IMR-90 (cell line): Measurements from ENCODE around the gene TXNRD1. TPM values are rescaled to one million over a fixed set of nuclear protein-coding genes. Genes with fewer than 3 reads are reported as not detected.

Source experiments
- ATAC-seq: fragments of 200-7000 bp; cut with Tn5 transposase; 2 replicates; pipeline ENCODE4 v1.9.1; 2020; ENCODE audit warnings: low read depth, mild to moderate bottlenecking, moderate library complexity
- BruUV-seq: library from RNA; stranded (reverse); fragments of 400-500 nt; replicated peaks from 2 replicates; lab custom pipeline; 2021; lab: Mats Ljungman, UMichigan
- CTCF ChIA-PET: fragments of 300-600 bp; formaldehyde crosslinking; extraction: SDS; loops from one replicate; lab custom pipeline; 2021; ENCODE audit warnings: antibody characterized with exemption; lab: Yijun Ruan, JAX
- POLR2A ChIA-PET: fragments of 300-600 bp; sonication (Branson Sonifier 250); formaldehyde crosslinking; loops from one replicate; lab custom pipeline; 2022; ENCODE audit warnings: antibody characterized with exemption; ENCODE audit not compliant: unreplicated experiment; lab: Charles Lee
- DNase-seq: peaks from one replicate; pipeline ENCODE4 v3.0.0; 2013
- H2AFZ ChIP-seq: replicated peaks from 2 replicates; pipeline ENCODE3; 2013; ENCODE audit warnings: low read length, mild to moderate bottlenecking; ENCODE audit not compliant: poor library complexity
- H2AK5ac ChIP-seq: 2 replicates; pipeline ENCODE4 v1.6.1; 2013; ENCODE audit warnings: low read depth, low read length, inconsistent platforms
- H2AK9ac ChIP-seq: replicated peaks from 2 replicates; pipeline ENCODE3; 2013; ENCODE audit warnings: mild to moderate bottlenecking, low read depth, low read length, moderate library complexity; ENCODE audit not compliant: poor library complexity
- H2BK120ac ChIP-seq: 2 replicates; pipeline ENCODE4 v1.6.1; 2013; ENCODE audit warnings: low read depth, low read length, inconsistent platforms
- H2BK15ac ChIP-seq: 3 replicates; pipeline ENCODE4 v1.6.1; 2013; ENCODE audit warnings: low read depth, low read length, inconsistent platforms
- H2BK20ac ChIP-seq: 2 replicates; pipeline ENCODE4 v1.6.1; 2013; ENCODE audit warnings: low read depth, mild to moderate bottlenecking, inconsistent platforms, low read length, moderate library complexity
- H2BK5ac ChIP-seq: 2 replicates; pipeline ENCODE4 v1.6.1; 2013; ENCODE audit warnings: mild to moderate bottlenecking, low read depth, low read length, inconsistent platforms; ENCODE audit not compliant: poor library complexity, severe bottlenecking
- H3K14ac ChIP-seq: replicated peaks from 2 replicates; pipeline ENCODE4 v1.6.1; 2013; ENCODE audit warnings: low read depth, low read length, inconsistent platforms
- H3K18ac ChIP-seq: 2 replicates; pipeline ENCODE4 v1.6.1; 2013; ENCODE audit warnings: low read depth, low read length, control low read depth
- H3K23ac ChIP-seq: 2 replicates; pipeline ENCODE4 v1.6.1; 2013; ENCODE audit warnings: low read depth, low read length, inconsistent platforms
- H3K27ac ChIP-seq: 2 replicates; pipeline ENCODE4 v1.5.1; 2013; ENCODE audit warnings: mild to moderate bottlenecking, control low read depth, low read length; ENCODE audit not compliant: insufficient read depth
- H3K27me3 ChIP-seq: 2 replicates; pipeline ENCODE4 v1.6.1; 2013; ENCODE audit warnings: low read length; ENCODE audit not compliant: control insufficient read depth, insufficient read depth
- H3K36me3 ChIP-seq: 2 replicates; pipeline ENCODE4 v1.6.1; 2013; ENCODE audit warnings: low read length, mixed read lengths; ENCODE audit not compliant: control insufficient read depth, insufficient read depth
- H3K4ac ChIP-seq: 2 replicates; pipeline ENCODE4 v1.6.1; 2013; ENCODE audit warnings: low read depth, low read length, inconsistent platforms
- H3K4me1 ChIP-seq: 2 replicates; pipeline ENCODE4 v1.6.1; 2013; ENCODE audit warnings: low read length, mixed read lengths; ENCODE audit not compliant: control insufficient read depth, insufficient read depth
- H3K4me2 ChIP-seq: 2 replicates; pipeline ENCODE4 v1.6.1; 2013; ENCODE audit warnings: low read depth, mild to moderate bottlenecking, control low read depth, low read length, moderate library complexity
- H3K4me3 ChIP-seq: 2 replicates; pipeline ENCODE4 v1.5.1; 2013; ENCODE audit warnings: low read depth, mild to moderate bottlenecking, control low read depth, low read length, moderate library complexity; ENCODE audit not compliant: insufficient read depth
- H3K56ac ChIP-seq: 2 replicates; pipeline ENCODE4 v1.6.1; 2013; ENCODE audit warnings: low read length, inconsistent platforms; ENCODE audit not compliant: insufficient read depth; ENCODE audit errors: extremely low read depth
- H3K79me1 ChIP-seq, 2 experiments: 2 replicates each; pipeline ENCODE4 v1.6.1; 2013; ENCODE audit warnings: low read length in 2 of 2, inconsistent platforms in 1 of 2, low read depth in 1 of 2
- H3K9ac ChIP-seq: 2 replicates; pipeline ENCODE4 v1.6.1; 2013; ENCODE audit warnings: low read depth, low read length, control low read depth
- H3K9me1 ChIP-seq: 2 replicates; pipeline ENCODE4 v1.6.1; 2013; ENCODE audit warnings: low read length, inconsistent platforms; ENCODE audit not compliant: insufficient read depth
- H3K9me3 ChIP-seq: 2 replicates; pipeline ENCODE4 v1.6.1; 2013; ENCODE audit warnings: low read length; ENCODE audit not compliant: control insufficient read depth, insufficient read depth
- H4K20me1 ChIP-seq: 2 replicates; pipeline ENCODE4 v1.6.1; 2013; ENCODE audit warnings: low read length, inconsistent platforms; ENCODE audit not compliant: insufficient read depth
- H4K5ac ChIP-seq: 2 replicates; pipeline ENCODE4 v1.6.1; 2013; ENCODE audit warnings: mild to moderate bottlenecking, low read depth, low read length, control low read depth
- H4K8ac ChIP-seq, 2 experiments: 2 replicates each; pipeline ENCODE4 v1.6.1; 2013; ENCODE audit warnings: low read depth in 2 of 2, low read length in 2 of 2, control low read depth in 1 of 2, inconsistent platforms in 1 of 2
- H4K91ac ChIP-seq: 2 replicates; pipeline ENCODE4 v1.6.1; 2013; ENCODE audit warnings: low read depth, low read length, inconsistent platforms; ENCODE audit not compliant: insufficient read depth
- BHLHE40 ChIP-seq: fragments of 150-350 bp; IDR thresholded peaks from 2 replicates; pipeline ENCODE4 v1.6.1; 2016; ENCODE audit warnings: mild to moderate bottlenecking, low read depth, low read length
- CEBPB ChIP-seq: IDR thresholded peaks from 2 replicates; pipeline ENCODE4 v1.6.1; 2012; ENCODE audit warnings: low read depth, low read length, improper control_type of control experiment
- CHD1 ChIP-seq: IDR thresholded peaks from 2 replicates; pipeline ENCODE4 v1.6.1; 2012; ENCODE audit warnings: low read depth, low read length, improper control_type of control experiment
- FOS ChIP-seq: fragments of 150-350 bp; IDR thresholded peaks from 2 replicates; pipeline ENCODE4 v1.6.1; 2016; ENCODE audit warnings: low read depth, low read length
- MAFK ChIP-seq: IDR thresholded peaks from 2 replicates; pipeline ENCODE4 v1.6.1; 2012; ENCODE audit warnings: low read depth, low read length, improper control_type of control experiment
- MAZ ChIP-seq: IDR thresholded peaks from 2 replicates; pipeline ENCODE4 v1.6.1; 2012; ENCODE audit warnings: low read depth, mild to moderate bottlenecking, low read length, improper control_type of control experiment, moderate library complexity, borderline replicate concordance
- MXI1 ChIP-seq: IDR thresholded peaks from 2 replicates; pipeline ENCODE4 v1.6.1; 2012; ENCODE audit warnings: low read depth, mild to moderate bottlenecking, low read length, moderate library complexity, borderline replicate concordance
- NFE2L2 ChIP-seq: fragments of 150-350 bp; IDR thresholded peaks from 2 replicates; pipeline ENCODE4 v1.6.1; 2016; ENCODE audit warnings: low read depth, mild to moderate bottlenecking, low read length
- RAD21 ChIP-seq: IDR thresholded peaks from 2 replicates; pipeline ENCODE4 v1.6.1; 2012; ENCODE audit warnings: low read length, improper control_type of control experiment
- RCOR1 ChIP-seq: IDR thresholded peaks from 2 replicates; pipeline ENCODE4 v1.6.1; 2012; ENCODE audit warnings: mild to moderate bottlenecking, low read length, improper control_type of control experiment; ENCODE audit not compliant: insufficient replicate concordance
- RFX5 ChIP-seq: IDR thresholded peaks from 2 replicates; pipeline ENCODE4 v1.8.0; 2012; ENCODE audit warnings: low read depth, mild to moderate bottlenecking, low read length, moderate library complexity
- SMC3 ChIP-seq: fragments of 150-350 bp; IDR thresholded peaks from 2 replicates; pipeline ENCODE4 v1.6.1; 2016; ENCODE audit warnings: low read depth, mild to moderate bottlenecking, antibody characterized with exemption, low read length, moderate library complexity
- WGBS, 2 experiments: methylation state at CpG; one replicate each; pipeline versions ENCODE4 v1.1.5 to v1.1.7; 2013; ENCODE audit warnings: missing lambda C conversion rate in 2 of 2; ENCODE audit not compliant: insufficient read length in 1 of 2; ENCODE audit errors: extremely low coverage in 2 of 2; 5-methylcytosine and 5-hydroxymethylcytosine counted together
- dilution Hi-C: fragments of 300-500 bp; cut with HindIII; formaldehyde crosslinking; loops from one replicate; pipeline ENCODE4 v1.14.3; 2018; ENCODE audit warnings: low sequenced_read_pairs; ENCODE audit not compliant: unreplicated experiment
- in situ Hi-C: fragments of 300-500 bp; cut with MboI; formaldehyde crosslinking; loops from 3 replicates; pipeline ENCODE4 v1.14.3; 2019; ENCODE audit warnings: low sequenced_read_pairs, inconsistent platforms, mixed read lengths
- intact Hi-C: fragments of 100-400 bp; cut with micrococcal nuclease; formaldehyde crosslinking; loops from 2 replicates; pipeline ENCODE4 v1.10.0; 2022
- polyA plus RNA-seq, 3 experiments: library from polyadenylated mRNA; depleted of rRNA; stranded (reverse); fragments of >200 nt; gene quantifications; 2 replicates each; pipeline ENCODE4 v1.2.3, GENCODE V29; 2012; ENCODE audit warnings: low replicate concordance in 1 of 3
- total RNA-seq: library from RNA; depleted of rRNA; stranded (reverse); fragments of >200 nt; gene quantifications from 2 replicates; pipeline ENCODE4 v1.2.3, GENCODE V29; 2012
- TF ChIP-seq, protein P1 (sequence below): fragments of 150-350 bp; IDR thresholded peaks from 2 replicates; pipeline ENCODE4 v1.6.1; 2016; ENCODE audit warnings: low read depth, mild to moderate bottlenecking, low read length, moderate library complexity, borderline replicate concordance
- TF ChIP-seq, protein P2 (sequence below): fragments of 150-350 bp; IDR thresholded peaks from 2 replicates; pipeline ENCODE4 v1.6.1; 2017; ENCODE audit warnings: mild to moderate bottlenecking, antibody characterized with exemption, low read length, low read depth
- TF ChIP-seq, protein P3 (sequence below): conservative IDR thresholded peaks from 2 replicates; pipeline ENCODE4 v1.5.1; 2012; ENCODE audit warnings: mild to moderate bottlenecking, low read depth, low read length, improper control_type of control experiment

TXNRD1 gene
- total and polyA plus RNA-seq, 2 of the 4 experiments (the other 2 are of a cell fraction): 379 to 582 TPM

DNA sequence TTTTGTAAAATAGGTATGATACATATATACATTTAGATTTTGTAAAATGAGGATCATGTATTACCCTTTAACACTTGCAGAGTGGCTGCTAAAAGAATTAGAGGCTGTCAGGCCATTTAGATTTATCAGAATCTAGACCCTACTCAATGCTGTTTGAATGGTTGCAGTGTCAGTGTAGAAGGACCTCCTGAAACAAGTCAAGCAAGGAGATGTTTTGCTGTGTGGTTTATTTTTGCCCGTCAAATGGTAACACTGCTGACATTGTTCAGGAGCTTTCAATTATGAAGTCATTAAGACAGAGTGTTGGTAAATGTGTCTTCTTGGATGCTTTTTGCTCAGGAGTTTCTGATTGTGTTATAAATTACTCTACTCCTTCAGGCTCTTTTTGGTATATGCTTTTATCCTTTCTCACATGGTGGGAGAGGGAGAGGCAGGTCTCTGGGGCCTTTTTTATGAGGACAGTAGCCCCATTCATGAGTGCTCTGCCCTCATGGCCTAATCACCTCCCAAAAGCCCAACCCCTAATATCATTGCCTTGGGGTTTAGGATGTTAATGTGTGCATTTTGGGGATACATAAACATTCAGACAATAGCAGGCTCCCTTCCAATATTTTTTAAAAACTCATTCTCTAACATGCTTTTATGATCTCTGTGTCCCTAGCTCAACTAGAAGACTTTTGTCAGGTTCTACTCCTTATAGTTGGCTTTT lies 104.5 kb downstream of the TXNRD1 start:
- Histone ChIP-seq H2BK20ac (no peak overlapping the region), H4K91ac (no peak overlapping the region), H2AFZ (no peak overlapping the region), H3K9me1 (peaks cover 6% of the 10 kb centered on the region; the same call in 1 of the 2 replicates), H2BK120ac (no peak overlapping the region), H3K36me3 (peaks cover 56% of the 10 kb centered on the region), H3K4ac (no peak overlapping the region), H4K5ac (no peak overlapping the region), H3K27me3 (no peaks in the 10 kb centered on the region), H2AK5ac (no peak overlapping the region), H2BK15ac (no peak overlapping the region), H3K27ac (no peak overlapping the region; the same call in 1 of the 2 replicates), H2BK5ac (no peak overlapping the region), H3K9me3 (no peaks in the 10 kb centered on the region), H3K23ac (peak overlapping the region; percentile 8; the same call in 1 of the 2 replicates), H4K8ac (no peak overlapping the region), H3K56ac (no peak overlapping the region), H3K4me1 (peaks cover 6% of the 10 kb centered on the region), H3K18ac (no peak overlapping the region), H3K4me2 (no peak overlapping the region), H3K14ac (no peak overlapping the region), H4K20me1 (peaks cover 78% of the 10 kb centered on the region), H2AK9ac (no peak overlapping the region), H3K4me3 (no peak overlapping the region), H3K9ac (no peak overlapping the region), H3K79me1 (peaks cover 27 to 54% of the 10 kb centered on the region in 2 experiments)
- intact Hi-C loops (loop anchor here (10.0 kb wide), 1 partner anchor 375 kb away; no protein-coding TSS in a partner anchor), in situ Hi-C loops (no loop called here), dilution Hi-C loops (no loop called here)
- no TSS peak for BruUV-seq
- no peak for ATAC-seq
- POLR2A ChIA-PET: no interaction called here
- DNase-seq: no peak
- CTCF ChIA-PET: no interaction called here
- WGBS, 2 experiments: 100% methylated on average over 1 of the region's 1 CpG; no CpG with 5 or more reads in 1 of the 2 experiments
- TF ChIP-seq MAFK (no peak), RFX5 (no peak), MAZ (no peak), BHLHE40 (no peak), CHD1 (no peak), NFE2L2 (no peak), RCOR1 (no peak), SMC3 (no peak), RAD21 (no peak), FOS (no peak), MXI1 (no peak), CEBPB (no peak)
- TF ChIP-seq, protein P1, sequence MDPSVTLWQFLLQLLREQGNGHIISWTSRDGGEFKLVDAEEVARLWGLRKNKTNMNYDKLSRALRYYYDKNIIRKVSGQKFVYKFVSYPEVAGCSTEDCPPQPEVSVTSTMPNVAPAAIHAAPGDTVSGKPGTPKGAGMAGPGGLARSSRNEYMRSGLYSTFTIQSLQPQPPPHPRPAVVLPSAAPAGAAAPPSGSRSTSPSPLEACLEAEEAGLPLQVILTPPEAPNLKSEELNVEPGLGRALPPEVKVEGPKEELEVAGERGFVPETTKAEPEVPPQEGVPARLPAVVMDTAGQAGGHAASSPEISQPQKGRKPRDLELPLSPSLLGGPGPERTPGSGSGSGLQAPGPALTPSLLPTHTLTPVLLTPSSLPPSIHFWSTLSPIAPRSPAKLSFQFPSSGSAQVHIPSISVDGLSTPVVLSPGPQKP: no peak
- TF ChIP-seq, protein P2, sequence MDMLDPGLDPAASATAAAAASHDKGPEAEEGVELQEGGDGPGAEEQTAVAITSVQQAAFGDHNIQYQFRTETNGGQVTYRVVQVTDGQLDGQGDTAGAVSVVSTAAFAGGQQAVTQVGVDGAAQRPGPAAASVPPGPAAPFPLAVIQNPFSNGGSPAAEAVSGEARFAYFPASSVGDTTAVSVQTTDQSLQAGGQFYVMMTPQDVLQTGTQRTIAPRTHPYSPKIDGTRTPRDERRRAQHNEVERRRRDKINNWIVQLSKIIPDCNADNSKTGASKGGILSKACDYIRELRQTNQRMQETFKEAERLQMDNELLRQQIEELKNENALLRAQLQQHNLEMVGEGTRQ: no peak
- TF ChIP-seq, protein P3, sequence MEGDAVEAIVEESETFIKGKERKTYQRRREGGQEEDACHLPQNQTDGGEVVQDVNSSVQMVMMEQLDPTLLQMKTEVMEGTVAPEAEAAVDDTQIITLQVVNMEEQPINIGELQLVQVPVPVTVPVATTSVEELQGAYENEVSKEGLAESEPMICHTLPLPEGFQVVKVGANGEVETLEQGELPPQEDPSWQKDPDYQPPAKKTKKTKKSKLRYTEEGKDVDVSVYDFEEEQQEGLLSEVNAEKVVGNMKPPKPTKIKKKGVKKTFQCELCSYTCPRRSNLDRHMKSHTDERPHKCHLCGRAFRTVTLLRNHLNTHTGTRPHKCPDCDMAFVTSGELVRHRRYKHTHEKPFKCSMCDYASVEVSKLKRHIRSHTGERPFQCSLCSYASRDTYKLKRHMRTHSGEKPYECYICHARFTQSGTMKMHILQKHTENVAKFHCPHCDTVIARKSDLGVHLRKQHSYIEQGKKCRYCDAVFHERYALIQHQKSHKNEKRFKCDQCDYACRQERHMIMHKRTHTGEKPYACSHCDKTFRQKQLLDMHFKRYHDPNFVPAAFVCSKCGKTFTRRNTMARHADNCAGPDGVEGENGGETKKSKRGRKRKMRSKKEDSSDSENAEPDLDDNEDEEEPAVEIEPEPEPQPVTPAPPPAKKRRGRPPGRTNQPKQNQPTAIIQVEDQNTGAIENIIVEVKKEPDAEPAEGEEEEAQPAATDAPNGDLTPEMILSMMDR: no peak
